Astrocyte of the cerebellum (primary cell): Measurements from ENCODE around the gene HMBS.

ENCODE experiments used
- DNase-seq: peaks from one replicate; pipeline ENCODE4 v3.0.0-alpha.2; 2011; ENCODE audit warnings: low read depth
- H3K4me3 ChIP-seq: 2 replicates; pipeline ENCODE4 v1.5.1; 2011; ENCODE audit warnings: mild to moderate bottlenecking, low read depth, low read length, moderate library complexity
- CTCF ChIP-seq: IDR thresholded peaks from 2 replicates; pipeline ENCODE4 v1.5.1; 2012; ENCODE audit warnings: low read length, low read depth, moderate library complexity, mild to moderate bottlenecking; ENCODE audit errors: missing control alignments
- in situ Hi-C: cut with HindIII; loops from 2 replicates; pipeline ENCODE4 v1.10.0; 2017; ENCODE audit warnings: low sequenced_read_pairs

Gene HMBS

GRCh38 chr11:119093942-119094815, 9.5 kb downstream of the HMBS start:
- peak overlapping the region; percentile 73 for H3K4me3 ChIP-seq
- in situ Hi-C loops, result no loop called here
- DNase-seq, result no peak
- TF ChIP-seq CTCF, result no peak

GRCh38 chr11:119094816-119095065, 10.1 kb downstream of the HMBS start:
- DNase-seq, result peak; percentile 40
- TF ChIP-seq CTCF, result peak; percentile 68
- H3K4me3 ChIP-seq, result peak overlapping the region; percentile 73
- in situ Hi-C loops, result no loop called here

- DNase-seq, result peak; percentile 99
- TF ChIP-seq CTCF, result no peak
- peak overlapping the region; percentile 73 for H3K4me3 ChIP-seq
- in situ Hi-C loops, result no loop called here
These were observed 10.6 kb downstream of the HMBS start for GRCh38 chr11:119095066-119095880.

- in situ Hi-C loops, result loop anchor here (5.0 to 25.0 kb wide), 2 partner anchors 82 to 188 kb away; partner anchors contain the start of genes RPS25 and TRAPPC4
- TF ChIP-seq CTCF, result no peak
- no peak overlapping the region for H3K4me3 ChIP-seq
- no peak for DNase-seq
These were observed 15.0 kb downstream of the HMBS start for GRCh38 chr11:119099711-119100110.

GRCh38 chr11:119100246-119100970, 15.7 kb downstream of the HMBS start:
- in situ Hi-C loops, result loop anchor here (5.0 to 25.0 kb wide), 2 partner anchors 83 to 187 kb away; partner anchors contain the start of genes RPS25 and TRAPPC4
- peak overlapping the region; percentile 91 for H3K4me3 ChIP-seq
- TF ChIP-seq CTCF, result peak; percentile 58
- no peak for DNase-seq
